ENCODE measurements around the gene IMMP2L.
A peak's percentile ranks its signal among the peaks of the same experiment; 100 is the strongest.

Gene IMMP2L

DNA sequence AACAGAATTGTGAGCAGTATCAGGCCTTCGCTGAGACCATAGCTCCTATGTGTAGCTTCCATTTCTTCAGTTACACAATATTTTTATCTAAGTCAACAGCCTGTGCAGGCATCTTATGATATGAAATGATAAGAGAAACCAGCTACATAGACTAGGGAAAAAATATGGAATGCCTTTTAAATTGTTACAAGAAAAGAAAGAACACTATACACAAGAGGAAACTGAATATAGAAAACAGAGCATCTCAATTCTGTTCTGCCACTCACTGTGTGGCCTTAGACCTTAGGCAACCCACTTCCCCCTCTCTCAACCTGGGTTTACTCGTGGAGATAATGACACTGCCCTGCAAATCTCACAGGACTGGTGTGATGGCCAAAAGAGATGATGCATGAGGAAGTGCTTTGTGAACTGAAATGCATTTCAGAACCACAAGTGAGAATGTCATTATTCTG is 338.5 kb downstream of the IMMP2L start:
- no peak for DNase-seq

DNA sequence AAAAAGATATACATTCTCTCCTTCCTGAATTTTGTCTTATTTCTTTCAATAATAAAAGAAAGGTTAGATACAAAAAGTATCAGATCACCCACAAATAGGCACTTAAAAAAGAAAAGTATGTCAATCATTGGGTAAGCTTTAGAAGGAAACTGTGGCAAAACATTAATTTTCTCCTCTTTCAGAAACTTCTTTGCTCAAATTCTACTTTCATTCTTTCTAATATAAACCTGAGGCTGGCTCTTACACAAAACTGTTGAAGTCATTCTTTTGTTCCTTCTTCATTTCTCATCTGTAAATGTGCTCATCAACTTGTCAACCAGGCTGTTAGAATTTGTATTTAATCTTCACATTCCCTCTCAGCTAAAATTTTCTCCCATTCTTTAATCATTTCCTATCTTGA is 346.7 kb downstream of the IMMP2L start:
- no peak for DNase-seq

DNA sequence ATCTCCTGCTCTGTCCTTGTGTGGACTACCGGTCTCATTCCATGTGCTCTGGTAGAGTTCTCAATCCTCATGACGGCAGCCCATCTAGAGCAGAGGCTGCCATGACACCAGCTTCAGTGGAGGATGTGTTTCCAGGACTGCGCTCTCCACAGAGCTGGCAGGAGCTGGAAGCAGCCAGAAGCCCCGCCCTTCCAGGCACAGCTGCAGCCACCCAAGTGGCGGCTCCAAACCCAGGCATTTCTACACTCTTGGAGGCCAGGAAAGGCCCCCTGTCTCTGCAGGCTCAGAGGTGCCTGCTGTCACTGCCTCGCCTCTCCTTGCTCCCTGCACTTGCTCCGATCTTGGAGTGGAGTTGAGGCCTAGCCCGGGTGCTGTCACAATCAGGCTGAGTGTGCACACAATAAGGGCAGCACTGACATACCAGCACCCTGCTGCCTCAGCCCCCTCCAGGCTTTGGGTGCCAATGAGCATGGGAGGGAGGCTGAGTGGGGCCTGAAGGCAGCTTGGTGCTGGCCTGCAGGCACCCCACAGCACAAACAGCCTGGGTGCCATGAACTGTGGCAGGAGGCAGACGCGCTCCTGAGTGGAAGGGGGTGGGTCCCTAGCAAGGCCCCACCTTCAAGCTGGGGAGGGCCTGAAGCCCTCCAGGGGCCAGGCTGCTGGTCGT is 349.3 kb downstream of the IMMP2L start:
- peak in 1 of 51 donors; percentile 0 for DNase-seq

DNA sequence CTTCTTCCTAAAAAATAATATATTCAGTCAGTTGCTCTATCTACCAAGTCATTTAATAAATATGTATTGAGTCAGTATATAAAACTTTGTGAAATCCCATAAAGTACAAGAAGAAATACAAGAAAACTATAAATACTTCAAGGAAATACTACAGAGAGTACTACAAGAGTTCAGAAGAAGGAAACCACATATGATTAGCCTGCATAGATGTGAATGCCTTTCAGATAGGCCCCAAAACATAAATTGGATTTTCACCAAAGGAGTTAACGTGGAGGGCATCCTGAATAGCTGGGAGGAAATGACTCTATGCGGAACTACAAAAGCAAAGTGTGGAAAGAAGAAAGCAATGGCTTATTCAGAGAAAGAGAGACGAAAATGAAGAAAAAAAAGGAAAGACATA is 351.3 kb downstream of the IMMP2L start:
- no peak for DNase-seq

DNA sequence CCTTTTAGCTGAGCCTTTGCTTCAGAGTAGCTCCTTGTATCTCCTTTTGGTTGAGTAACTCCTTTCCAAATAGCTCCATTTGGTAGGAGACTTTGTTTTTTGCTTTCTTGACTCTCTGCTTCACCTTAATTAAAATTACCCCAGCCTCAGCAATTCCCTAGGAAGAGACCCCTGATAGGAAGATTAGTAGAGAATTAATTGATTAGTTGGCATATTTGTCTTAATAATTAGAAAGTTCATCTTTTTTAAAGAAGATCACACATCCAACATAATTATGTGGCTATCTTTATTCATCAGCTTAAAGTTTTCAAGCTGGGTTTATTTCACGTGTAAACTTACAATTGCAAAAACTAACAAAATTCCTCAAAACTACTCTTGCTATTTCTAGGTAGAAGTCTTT is 352.2 kb downstream of the IMMP2L start:
- DNase-seq = no peak

DNA sequence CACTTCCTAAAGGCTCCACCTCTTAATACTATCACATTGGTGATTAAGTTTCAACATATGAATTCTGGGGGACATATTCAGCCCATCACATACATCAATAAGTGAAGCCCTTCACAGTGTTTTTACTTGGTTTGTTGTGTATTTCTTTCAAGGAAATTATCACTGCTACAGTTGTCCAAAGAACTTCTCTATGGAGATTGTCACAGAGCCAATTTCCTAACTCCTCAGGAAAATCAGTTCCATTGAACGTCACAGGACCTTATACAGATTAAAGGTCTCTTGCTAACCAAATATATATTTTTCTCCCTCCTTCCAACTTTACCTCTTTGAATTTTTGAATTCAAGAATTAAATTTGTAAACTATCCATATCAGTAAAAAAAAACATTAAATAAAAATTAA is 357.0 kb downstream of the IMMP2L start:
- DNase-seq = no peak

DNA sequence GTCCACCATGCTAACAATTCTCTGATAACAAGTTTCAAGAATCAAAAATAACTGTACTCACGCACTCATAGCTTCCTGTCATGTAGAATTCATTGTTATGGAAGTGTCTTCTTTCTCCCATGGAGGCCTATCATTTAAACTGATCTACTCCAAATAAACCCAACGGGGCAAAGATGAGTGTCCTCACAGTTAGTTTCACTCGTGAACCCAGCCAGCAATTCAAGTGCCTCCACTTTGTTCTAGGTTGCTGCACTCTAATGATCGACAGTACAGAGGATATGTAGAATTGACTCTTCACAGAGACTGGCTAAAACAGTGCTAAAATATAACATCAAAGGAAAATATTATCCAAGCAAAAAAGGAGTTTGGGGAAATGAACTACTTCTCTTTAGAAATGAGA is 360.0 kb downstream of the IMMP2L start:
- DNase-seq = no peak

DNA sequence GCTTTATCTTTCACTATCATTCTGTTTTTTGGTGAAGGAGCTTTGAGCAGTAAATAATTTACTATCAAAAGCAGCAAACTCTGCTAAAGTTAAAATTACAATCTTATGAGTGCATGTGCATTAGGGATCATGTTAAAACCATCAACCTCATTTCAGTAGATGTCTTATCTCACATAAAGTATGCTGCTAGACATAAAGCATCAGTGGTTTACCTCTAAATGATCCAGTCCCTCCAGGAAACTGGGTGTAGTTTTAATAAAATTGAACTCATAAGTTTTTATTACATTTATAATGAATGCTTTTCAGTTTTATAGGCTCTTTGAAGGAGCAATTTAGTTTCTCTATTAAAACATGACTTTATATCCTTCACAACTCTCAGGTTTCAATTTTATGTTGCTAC is 362.6 kb downstream of the IMMP2L start:
- no peak for DNase-seq

DNA sequence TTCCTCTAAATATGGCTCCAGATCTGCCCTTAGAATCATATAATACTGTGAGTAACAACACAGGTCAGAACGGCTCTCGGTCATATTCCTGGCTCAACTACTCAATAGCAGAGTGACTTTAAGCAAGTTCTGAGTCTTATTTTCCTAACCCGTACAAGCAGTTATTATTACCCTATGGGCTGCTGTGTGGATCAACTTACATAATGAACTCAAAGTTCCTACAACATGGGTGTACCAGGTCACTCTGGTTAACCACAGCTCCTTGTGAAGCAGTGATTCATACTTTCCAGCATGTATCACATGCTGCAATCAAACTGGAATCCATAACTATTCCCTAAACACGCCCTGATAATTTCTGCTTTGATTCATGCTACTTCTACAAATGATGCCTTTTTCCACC is 364.0 kb downstream of the IMMP2L start:
- no peak for DNase-seq

DNA sequence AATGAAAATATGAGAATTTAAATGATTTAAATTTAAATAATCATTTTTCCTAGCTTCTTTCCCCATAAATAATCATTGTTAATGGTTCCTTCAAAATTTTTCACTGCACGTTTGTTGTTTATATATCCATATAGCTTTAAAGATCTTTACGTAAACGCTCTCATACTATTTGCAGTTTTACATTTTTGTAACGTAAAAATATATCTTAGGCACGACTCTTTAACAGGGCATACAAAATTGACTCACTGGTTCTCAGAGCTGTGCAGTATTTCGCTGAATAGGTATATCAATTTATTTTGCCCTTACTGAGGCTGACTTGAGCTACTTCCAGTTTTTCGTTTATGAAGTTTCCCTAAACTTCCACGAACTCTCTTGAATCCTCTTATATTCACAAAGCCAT is 365.6 kb downstream of the IMMP2L start:
- no peak for DNase-seq

DNA sequence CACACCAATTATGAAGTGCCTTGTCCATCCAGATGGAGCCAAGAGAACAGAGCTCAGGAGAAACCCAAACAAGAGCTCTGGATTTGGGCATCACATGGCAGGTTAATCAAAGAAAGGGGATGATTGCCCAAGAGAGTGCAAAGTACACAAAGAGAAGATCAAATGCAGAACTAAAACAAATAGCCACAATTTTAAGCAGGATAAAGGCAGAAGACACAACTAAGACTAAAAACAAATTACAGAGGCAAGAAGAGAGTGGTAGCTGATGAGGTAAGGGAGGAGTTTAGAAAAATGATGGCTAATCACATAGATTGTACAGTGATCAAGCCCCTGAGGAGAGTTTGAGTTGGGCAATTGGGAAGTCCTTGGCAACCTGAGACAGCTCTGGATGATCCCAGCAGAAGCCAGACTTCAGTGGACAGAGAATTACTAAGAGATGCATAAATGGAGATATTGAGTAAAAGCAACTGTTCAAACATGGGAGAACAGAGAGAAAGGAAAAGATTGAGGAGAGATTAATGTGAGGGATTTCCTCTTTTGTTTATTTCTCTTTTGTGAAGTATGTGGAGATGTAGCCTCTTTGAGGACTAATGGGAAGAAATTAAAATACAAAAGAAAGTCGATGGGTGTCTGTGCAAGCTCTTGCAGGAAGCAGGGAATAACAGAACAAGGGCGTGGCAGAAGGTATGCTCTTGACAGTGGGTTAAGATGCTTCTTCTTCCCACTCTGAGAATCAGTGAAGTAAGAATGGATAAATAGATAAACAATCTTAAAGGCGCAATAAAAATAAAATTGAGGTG is 369.5 kb downstream of the IMMP2L start:
- no peak for DNase-seq

DNA sequence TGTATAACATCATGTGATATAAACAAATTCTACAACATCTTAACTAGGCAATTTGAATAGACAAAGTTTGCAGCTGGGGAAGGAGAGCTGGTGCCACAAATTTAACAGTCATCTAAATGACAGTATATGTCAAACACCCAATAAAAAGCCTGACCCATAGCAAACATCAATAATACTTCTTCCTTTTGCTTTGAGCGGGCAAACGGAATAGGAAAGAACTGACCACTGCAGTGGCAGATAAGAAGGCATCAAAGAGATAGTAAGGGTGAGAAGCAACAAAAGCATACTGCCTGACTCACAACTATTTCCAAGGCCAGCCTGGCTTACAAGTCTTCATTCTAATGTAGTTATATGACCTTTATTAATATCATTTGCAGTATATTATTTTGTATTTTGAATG is 371.5 kb downstream of the IMMP2L start:
- no peak for DNase-seq

DNA sequence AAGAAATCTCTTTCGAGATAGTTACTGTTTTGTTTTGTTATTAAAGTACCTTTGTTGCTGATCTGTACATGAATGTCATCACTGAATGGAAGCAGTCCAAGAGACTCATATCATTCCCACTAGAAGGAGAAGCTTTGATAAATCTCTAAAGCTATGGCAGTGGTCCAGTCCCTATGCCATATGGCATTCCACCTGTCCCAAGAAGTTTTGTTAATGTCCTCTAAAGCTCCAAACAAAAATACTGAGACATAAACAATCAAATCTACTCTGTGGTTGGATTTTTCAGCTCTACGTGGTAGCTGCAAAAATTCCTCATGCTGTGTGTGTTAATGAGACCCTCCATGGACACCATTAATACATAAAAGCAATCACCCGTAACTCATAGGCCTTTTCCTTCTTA is 377.3 kb downstream of the IMMP2L start:
- DNase-seq = no peak

DNA sequence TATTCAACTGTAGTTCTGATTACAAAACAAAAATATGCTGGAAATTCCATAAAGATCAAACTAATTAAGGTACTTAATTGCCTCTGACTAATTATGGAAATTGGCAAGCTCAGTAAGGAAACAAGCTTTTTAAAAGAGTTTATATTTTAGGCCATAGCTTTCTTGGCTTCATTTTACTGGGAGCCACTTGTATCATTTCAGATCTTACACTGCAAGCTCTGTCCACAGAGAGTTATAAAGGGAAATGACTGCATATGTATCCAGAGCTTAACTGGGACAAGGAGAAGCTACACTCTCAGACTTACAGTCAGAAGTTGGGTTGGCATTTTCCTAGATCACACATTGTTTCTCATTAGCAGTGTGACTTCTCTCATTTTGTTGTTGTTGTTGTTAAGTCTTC is 379.0 kb downstream of the IMMP2L start:
- DNase-seq = no peak

DNA sequence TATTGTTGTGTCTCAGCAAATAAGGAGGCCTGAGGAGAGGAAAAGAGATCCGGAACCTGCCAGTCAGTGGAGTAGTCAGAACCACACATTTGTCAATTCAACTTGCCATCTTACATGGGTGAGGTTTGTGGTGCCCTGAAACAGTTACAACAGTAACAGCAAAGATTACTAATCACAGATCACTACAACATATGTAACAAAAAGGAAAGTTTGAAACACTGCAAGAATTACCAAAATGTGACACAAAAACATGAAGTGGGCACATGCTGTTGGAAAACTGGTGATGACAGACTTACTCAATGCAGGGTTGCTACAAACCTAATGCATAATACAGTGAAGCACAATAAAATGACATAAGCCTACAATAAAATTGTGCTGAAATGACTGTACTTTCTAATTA is 382.0 kb downstream of the IMMP2L start:
- DNase-seq = no peak

DNA sequence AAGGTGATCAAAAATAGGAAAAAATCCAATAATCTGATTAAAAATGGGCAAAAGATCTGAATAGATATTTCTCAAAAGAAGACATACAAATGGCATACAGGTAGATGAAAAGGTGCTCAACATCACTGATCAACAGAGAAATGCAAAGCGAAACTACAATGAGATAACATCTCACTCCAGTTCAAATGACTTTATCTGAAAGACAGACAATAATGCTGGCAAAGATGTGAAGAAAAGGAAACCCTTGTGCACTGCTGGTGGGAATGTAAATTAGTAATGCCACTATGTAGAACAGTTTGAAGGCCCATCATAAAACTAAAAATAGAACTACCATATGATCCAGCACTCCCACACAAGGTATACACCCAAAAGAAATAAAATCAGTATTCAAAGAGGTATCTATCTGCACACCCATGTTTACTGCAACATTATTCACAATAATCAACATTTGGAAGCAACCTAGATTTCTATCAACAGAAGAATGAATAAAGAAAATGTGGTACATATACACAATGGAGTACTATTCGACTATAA is 386.3 kb downstream of the IMMP2L start:
- DNase-seq = no peak

DNA sequence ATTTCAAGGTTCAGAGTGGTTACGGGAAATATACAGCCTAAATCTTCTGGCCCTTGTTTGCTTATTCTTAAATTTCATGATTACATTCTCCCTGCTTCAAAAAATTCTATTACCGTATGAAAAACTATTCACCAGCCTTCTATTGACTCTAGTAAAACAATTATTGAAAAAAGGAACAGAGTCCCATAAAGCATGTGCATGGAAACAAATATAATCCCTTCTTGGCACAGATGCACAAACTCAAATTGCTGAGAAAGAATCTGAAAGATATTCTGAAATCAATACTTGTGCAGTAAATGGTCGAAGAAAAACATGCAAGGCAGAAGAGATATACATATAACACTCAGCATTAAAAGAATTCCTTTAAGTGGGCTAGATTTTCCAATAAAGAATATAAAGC is 387.8 kb downstream of the IMMP2L start:
- DNase-seq = no peak

DNA sequence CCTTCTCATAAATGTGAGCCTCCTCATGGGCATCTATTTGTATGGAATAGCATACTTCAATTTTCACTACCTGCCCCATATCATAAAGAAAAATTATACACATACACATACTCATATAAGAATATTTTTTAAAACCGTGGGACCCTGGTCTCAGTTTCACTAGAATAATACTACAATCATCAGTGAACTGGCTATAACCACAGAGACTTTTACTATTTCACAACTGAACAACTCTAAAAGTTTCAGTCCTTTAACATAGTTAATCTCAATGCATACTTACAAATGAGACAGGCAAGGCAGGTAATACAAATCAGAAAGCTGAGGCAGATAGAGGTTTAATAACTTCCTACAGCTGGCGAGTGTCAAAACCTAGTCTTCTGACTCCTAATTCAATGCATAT is 388.3 kb downstream of the IMMP2L start:
- no peak for DNase-seq

DNA sequence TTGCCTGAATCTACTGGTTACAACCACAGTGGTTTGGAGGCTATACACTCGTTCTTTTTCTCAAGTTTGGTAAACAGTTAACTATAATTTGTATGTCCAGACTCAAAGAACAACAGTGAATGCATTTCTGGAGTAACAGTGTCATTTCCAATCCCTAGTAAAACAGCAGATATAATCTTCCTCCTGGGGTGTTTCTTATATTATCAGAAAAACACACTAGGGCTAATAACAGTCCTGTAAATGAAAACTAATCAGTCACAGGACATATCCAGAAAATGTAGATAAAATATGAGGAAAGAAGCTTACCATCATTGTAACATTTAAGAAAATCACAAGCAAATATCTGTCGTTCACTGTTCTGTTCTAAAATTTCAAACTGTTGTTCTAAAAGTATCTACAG is 388.8 kb downstream of the IMMP2L start:
- no peak for DNase-seq

DNA sequence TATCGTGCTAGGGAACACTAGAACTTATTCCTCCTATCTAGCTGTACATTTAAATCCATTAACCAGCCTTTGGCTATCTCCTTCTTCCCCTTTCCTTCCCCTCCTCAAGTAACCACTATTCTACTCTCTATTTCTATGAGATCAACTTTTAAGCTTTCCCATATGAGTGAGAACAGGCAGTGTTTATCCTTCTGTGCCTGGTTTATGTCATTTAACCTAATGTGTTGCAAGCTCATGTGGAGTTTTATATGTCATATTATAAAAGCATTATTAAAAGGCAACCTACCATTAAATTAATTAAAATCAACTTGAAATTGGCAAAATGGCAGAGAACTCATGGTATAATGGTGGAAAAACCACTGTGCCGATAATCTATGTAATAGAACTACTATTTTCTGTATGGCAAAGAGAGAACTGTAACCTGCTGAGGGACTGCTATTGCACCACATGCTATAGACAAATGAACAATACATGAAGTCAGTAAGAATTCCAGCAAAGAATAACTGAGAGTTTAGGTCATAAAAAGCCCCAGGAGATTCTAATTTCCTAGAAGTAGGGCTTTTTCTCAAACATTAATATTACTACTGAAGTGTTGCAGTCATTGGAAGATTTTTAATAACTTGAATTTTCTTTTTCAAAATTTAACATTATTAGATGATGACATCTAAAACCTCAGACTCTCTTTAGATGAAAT is 389.6 kb downstream of the IMMP2L start:
- DNase-seq = no peak

DNA sequence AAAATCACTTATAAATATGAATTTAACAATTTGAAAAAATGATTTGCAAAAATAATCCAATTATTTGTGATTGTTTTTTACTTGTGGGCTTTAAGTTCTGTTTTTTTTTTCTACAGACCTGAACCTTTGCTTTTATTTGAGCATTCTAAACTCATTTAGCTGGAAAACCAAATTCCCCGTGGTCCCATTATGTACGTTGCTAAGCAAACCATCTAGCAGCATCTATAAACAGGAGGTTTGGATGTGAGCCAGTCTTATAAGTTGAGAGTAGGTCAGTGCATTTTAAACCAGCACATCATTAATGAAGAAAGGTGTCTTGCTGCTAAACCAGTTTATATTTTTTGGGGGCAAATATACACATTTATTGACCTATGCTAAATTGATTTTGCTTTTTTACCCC is 394.1 kb downstream of the IMMP2L start:
- DNase-seq = no peak

DNA sequence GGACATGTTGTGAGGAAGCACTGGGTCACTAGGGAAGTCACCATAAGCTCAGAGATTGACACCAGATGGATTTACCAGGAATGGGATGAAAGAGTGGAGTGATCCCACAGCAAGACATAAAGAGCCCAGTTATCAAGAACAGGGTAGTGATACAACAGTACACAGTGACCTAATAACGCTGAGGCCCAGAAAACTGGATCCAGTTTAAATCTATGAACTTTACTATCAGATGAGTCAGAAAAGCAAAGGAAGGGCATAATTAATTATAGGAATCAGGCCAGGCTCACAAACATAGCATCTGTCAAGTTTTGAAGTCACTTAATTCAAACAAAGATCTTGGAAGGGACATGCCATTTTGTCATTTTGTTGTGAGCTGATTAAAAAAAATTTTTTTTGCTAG is 397.9 kb downstream of the IMMP2L start:
- DNase-seq = no peak

DNA sequence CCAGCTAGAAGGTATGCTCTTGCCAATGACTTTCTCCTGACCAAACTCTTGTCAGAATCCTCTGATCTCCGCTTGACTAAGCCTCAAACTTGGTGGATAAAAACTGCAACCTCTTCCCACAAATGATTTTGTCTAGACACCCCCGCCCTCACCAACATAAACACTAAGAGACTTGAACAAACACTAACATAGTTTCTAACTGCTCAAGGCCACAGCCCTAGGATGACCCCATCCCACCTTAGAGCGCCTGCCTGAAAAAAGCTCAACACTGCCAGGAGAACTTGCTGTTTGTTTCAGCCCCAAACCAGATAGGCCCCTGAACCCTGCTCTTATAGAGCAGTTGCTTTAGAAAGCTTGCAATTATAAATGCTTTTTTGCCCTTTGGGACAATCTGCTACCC is 399.6 kb downstream of the IMMP2L start:
- DNase-seq = no peak
